Naive B cell (primary cell): Measurements from ENCODE around the gene MTHFD1L. TPM values are rescaled to one million over a fixed set of nuclear protein-coding genes. Genes with fewer than 3 reads are reported as not detected.

Source experiments
- ATAC-seq, 2 donors: fragments of 150-1000 bp; cut with Tn5 transposase; 2 replicates each; pipeline ENCODE4 v1.10.0; 2021; ENCODE audit warnings: low read depth in 2 of 2, mild to moderate bottlenecking in 2 of 2, moderate library complexity in 2 of 2
- DNase-seq: peaks from one replicate; pipeline ENCODE4 v3.0.0; 2022
- H3K27ac Mint-ChIP-seq, 6 donors: one replicate each; pipeline ENCODE4 v1.8.0; 2020 to 2022; ENCODE audit warnings: mild to moderate bottlenecking in 6 of 6, mixed read lengths in 6 of 6, moderate library complexity in 5 of 6, inconsistent platforms in 2 of 6
- H3K27me3 Mint-ChIP-seq, 3 donors: one replicate each; pipeline ENCODE4 v1.8.0; 2021 to 2022; ENCODE audit warnings: mixed read lengths in 3 of 3, mild to moderate bottlenecking in 1 of 3
- H3K36me3 Mint-ChIP-seq, 2 donors: one replicate each; pipeline ENCODE4 v1.8.0; 2020 to 2022; ENCODE audit warnings: mixed read lengths in 2 of 2, inconsistent platforms in 1 of 2, mild to moderate bottlenecking in 1 of 2
- H3K4me1 Mint-ChIP-seq, 3 donors: one replicate each; pipeline ENCODE4 v1.8.0; 2020 to 2022; ENCODE audit warnings: mixed read lengths in 3 of 3, inconsistent platforms in 1 of 3, mild to moderate bottlenecking in 1 of 3, moderate library complexity in 1 of 3
- H3K4me3 Mint-ChIP-seq, 8 donors: one replicate each; pipeline ENCODE4 v1.8.0; 2020 to 2022; ENCODE audit warnings: mild to moderate bottlenecking in 8 of 8, mixed read lengths in 8 of 8, moderate library complexity in 8 of 8, inconsistent platforms in 2 of 8
- H3K9me3 Mint-ChIP-seq, 7 donors: one replicate each; pipeline ENCODE4 v1.8.0; 2020 to 2022; ENCODE audit warnings: mixed read lengths in 7 of 7, mild to moderate bottlenecking in 5 of 7, inconsistent platforms in 2 of 7, moderate library complexity in 1 of 7
- polyA plus RNA-seq, 6 donors: library from polyadenylated mRNA; unstranded; fragments of 300-500 nt; fragmentation: Illumina TruSeq; gene quantifications; one replicate each; pipeline ENCODE4 v1.2.3, GENCODE V29; 2021; ENCODE audit warnings: low read depth in 6 of 6

MTHFD1L gene
- polyA plus RNA-seq, 6 donors from 2014 or later, result 0.45 to 2.5 (median 1.5) TPM

- ATAC-seq (no peak), DNase-seq (no peak)
- Mint-ChIP-seq H3K27ac (no peak overlapping the region), H3K27me3 (no peaks in the 10 kb centered on the region), H3K4me1 (no peaks in the 10 kb centered on the region), H3K9me3 (peaks cover 0 to 11% (median 4%) of the 10 kb centered on the region in 7 donors), H3K36me3 (peaks cover 0 to 6% of the 10 kb centered on the region in 2 donors), H3K4me3 (no peak overlapping the region)
Observed at GRCh38 chr6:151128763-151129370, 263.4 kb downstream of the MTHFD1L start.

- no peak overlapping the region for H3K4me3 Mint-ChIP-seq
- no peaks in the 10 kb centered on the region for H3K27me3 Mint-ChIP-seq
- peaks cover 4 to 20% (median 9%) of the 10 kb centered on the region in 7 donors for H3K9me3 Mint-ChIP-seq
- ATAC-seq (no peak), DNase-seq (no peak)
- H3K36me3 Mint-ChIP-seq, result peaks cover 0 to 13% of the 10 kb centered on the region in 2 donors
- no peaks in the 10 kb centered on the region for H3K4me1 Mint-ChIP-seq
- H3K27ac Mint-ChIP-seq, result peak overlapping the region in 1 of 6 donors; percentile 55
Observed at GRCh38 chr6:151130329-151130728, 264.8 kb downstream of the MTHFD1L start.

- H3K9me3 Mint-ChIP-seq, result peaks cover 4 to 21% (median 10%) of the 10 kb centered on the region in 7 donors
- DNase-seq (no peak), ATAC-seq (no peak)
- H3K27ac Mint-ChIP-seq, result no peak overlapping the region
- H3K36me3 Mint-ChIP-seq, result peaks cover 0 to 13% of the 10 kb centered on the region in 2 donors
- no peak overlapping the region for H3K4me3 Mint-ChIP-seq
- no peaks in the 10 kb centered on the region for H3K27me3 Mint-ChIP-seq
- H3K4me1 Mint-ChIP-seq, result no peaks in the 10 kb centered on the region
Observed at GRCh38 chr6:151131324-151132007, 266.0 kb downstream of the MTHFD1L start.

DNA sequence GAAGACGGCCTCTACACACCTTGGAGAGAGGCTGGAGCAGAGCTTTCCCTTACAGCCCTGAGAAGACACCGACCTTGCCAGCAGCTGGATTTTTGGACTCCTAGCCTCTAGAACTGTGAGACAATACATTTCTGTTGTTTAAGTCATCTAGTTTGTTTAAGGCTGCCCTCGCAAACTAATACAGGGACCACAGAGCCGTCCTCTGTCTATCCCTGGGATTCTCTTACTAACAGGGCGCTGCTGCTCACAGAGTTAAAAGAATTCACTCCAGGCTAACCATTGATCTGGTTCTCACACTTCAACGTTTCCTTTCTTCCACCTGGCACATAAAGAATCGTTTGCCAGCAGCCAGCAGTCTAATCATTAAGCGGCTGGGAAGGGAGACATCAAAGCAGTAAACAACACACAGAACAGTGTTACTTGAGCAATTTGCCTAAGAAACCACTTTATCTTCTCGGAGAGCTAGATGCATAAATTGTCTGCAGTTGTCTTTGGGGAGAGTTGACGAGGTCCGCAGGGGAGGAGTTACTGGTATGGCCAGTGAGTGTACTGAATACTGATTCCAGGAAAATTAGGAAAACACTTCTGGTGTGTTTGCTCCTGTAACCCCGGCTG is 270.7 kb downstream of the MTHFD1L start:
- ATAC-seq, result no peak
- no peak for DNase-seq
- Mint-ChIP-seq H3K4me3 (no peak overlapping the region), H3K36me3 (peaks cover 0 to 8% of the 10 kb centered on the region in 2 donors), H3K4me1 (no peaks in the 10 kb centered on the region), H3K9me3 (peaks cover 4 to 19% (median 7%) of the 10 kb centered on the region in 7 donors), H3K27me3 (peaks cover 0 to 5% (median 0%) of the 10 kb centered on the region in 3 donors), H3K27ac (no peak overlapping the region)

DNA sequence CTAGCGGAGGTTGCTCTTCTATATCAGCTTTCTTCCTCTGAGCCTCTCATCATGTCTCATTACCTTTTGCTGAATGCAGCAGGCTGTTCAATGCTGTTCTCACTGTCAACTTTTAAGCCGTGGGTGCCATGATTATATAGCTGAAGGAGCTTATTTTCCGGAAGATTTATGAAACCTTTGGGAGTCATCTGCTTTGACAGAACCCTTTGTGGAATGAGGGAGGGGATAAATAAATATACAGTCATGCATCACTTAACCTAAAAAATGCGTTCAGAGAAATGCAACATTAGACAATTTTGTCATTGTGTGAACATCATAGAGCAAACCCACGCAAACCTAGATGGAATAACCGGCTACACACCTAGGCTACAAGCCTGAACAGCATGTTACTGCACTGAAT is 272.0 kb downstream of the MTHFD1L start:
- H3K4me1 Mint-ChIP-seq, result no peaks in the 10 kb centered on the region
- H3K27ac Mint-ChIP-seq, result no peak overlapping the region
- H3K27me3 Mint-ChIP-seq, result peaks cover 0 to 5% (median 0%) of the 10 kb centered on the region in 3 donors
- no peak for DNase-seq
- H3K4me3 Mint-ChIP-seq, result no peak overlapping the region
- peaks cover 4 to 15% (median 7%) of the 10 kb centered on the region in 7 donors for H3K9me3 Mint-ChIP-seq
- ATAC-seq, result no peak
- H3K36me3 Mint-ChIP-seq, result peaks cover 0 to 8% of the 10 kb centered on the region in 2 donors

- H3K36me3 Mint-ChIP-seq, result peaks cover 0 to under 1% of the 10 kb centered on the region in 2 donors
- H3K27ac Mint-ChIP-seq, result no peak overlapping the region
- DNase-seq (no peak), ATAC-seq (no peak)
- H3K4me1 Mint-ChIP-seq, result no peaks in the 10 kb centered on the region
- peaks cover 0 to 5% (median 0%) of the 10 kb centered on the region in 3 donors for H3K27me3 Mint-ChIP-seq
- H3K4me3 Mint-ChIP-seq, result no peak overlapping the region
- peaks cover 0 to 6% (median 3%) of the 10 kb centered on the region in 7 donors for H3K9me3 Mint-ChIP-seq
Observed at GRCh38 chr6:151139524-151139923, 274.0 kb downstream of the MTHFD1L start.

GRCh38 chr6:151140767-151141166 is 275.3 kb downstream of the MTHFD1L start:
- no peak for ATAC-seq
- no peak overlapping the region for H3K27ac Mint-ChIP-seq

GRCh38 chr6:151141685-151142084 is 276.2 kb downstream of the MTHFD1L start:
- no peak for ATAC-seq
- Mint-ChIP-seq H3K27ac (no peak overlapping the region), H3K9me3 (peaks cover 0 to 3% (median 1%) of the 10 kb centered on the region in 7 donors), H3K4me3 (no peak overlapping the region), H3K4me1 (no peaks in the 10 kb centered on the region), H3K36me3 (peaks cover 0 to 4% of the 10 kb centered on the region in 2 donors), H3K27me3 (peaks cover 0 to 5% (median 4%) of the 10 kb centered on the region in 3 donors)
- no peak for DNase-seq

More at GRCh38 chr6:151140767-151141166, 275.3 kb downstream of the MTHFD1L start:
- DNase-seq, result no peak
- Mint-ChIP-seq H3K9me3 (no peaks in the 10 kb centered on the region), H3K27me3 (peaks cover 0 to 5% (median 0%) of the 10 kb centered on the region in 3 donors), H3K4me3 (no peak overlapping the region), H3K36me3 (no peaks in the 10 kb centered on the region), H3K4me1 (no peaks in the 10 kb centered on the region)

- DNase-seq, result no peak
Observed at GRCh38 chr6:151142676-151143075, 277.2 kb downstream of the MTHFD1L start.

GRCh38 chr6:151143337-151143736 is 277.8 kb downstream of the MTHFD1L start:
- no peak for ATAC-seq
- Mint-ChIP-seq H3K9me3 (peaks cover 0 to 6% (median 4%) of the 10 kb centered on the region in 7 donors), H3K4me1 (no peaks in the 10 kb centered on the region), H3K36me3 (peaks cover 0 to 8% of the 10 kb centered on the region in 2 donors), H3K27me3 (peaks cover 0 to 8% (median 5%) of the 10 kb centered on the region in 3 donors), H3K27ac (no peak overlapping the region), H3K4me3 (no peak overlapping the region)
- no peak for DNase-seq

More at GRCh38 chr6:151142676-151143075, 277.2 kb downstream of the MTHFD1L start:
- ATAC-seq, result no peak
- Mint-ChIP-seq H3K9me3 (peaks cover 0 to 6% (median 4%) of the 10 kb centered on the region in 7 donors), H3K4me1 (no peaks in the 10 kb centered on the region), H3K4me3 (no peak overlapping the region), H3K27me3 (peaks cover 0 to 8% (median 5%) of the 10 kb centered on the region in 3 donors), H3K27ac (peak overlapping the region in 1 of 6 donors; percentile 24), H3K36me3 (peaks cover 0 to 8% of the 10 kb centered on the region in 2 donors)

DNA sequence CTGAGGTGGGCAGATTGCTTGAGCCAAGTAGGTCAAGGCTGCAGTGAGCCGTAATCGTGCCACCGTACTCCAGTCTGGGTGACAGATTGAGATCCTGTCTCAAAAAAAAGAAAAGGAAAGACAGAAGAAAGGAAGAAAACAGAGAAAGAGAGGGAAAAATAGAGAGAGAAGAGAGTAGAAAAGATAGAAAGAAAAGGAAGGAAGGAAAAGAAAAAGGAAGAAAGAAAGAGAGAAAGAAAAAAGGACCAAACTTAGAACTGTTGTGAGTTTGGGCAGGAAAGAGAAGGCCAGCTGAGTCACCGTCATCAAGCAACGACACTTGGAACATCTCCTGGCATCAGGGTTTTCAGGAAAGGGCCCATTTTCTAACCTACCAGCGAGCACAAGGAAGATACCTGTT is 278.3 kb downstream of the MTHFD1L start:
- Mint-ChIP-seq H3K27ac (no peak overlapping the region), H3K27me3 (peaks cover 0 to 8% (median 5%) of the 10 kb centered on the region in 3 donors), H3K36me3 (peaks cover 0 to 8% of the 10 kb centered on the region in 2 donors), H3K4me3 (no peak overlapping the region), H3K4me1 (no peaks in the 10 kb centered on the region), H3K9me3 (peaks cover 0 to 6% (median 4%) of the 10 kb centered on the region in 7 donors)
- ATAC-seq, result no peak
- no peak for DNase-seq

GRCh38 chr6:151147118-151147832 is 281.8 kb downstream of the MTHFD1L start:
- ATAC-seq, result no peak
- H3K4me1 Mint-ChIP-seq, result no peaks in the 10 kb centered on the region

DNA sequence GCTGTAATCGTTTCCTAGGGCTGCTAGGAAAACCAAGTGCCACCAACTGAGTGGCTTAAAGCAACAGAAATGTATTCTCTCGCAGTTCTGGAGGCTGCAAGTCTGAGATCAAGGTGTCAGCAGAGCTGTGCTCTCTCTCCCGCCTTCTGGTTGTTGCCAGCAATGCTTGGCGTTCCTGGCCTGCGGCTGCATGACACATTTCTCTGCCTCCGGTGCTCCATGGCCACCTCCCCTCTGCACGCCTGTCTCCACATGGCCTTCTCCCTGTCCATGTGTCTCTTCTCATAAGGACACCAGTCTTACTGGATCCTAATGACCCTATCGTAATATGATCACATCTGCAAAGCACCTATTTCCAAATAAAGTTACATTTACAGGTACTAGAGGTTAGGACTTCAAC is 282.6 kb downstream of the MTHFD1L start:
- DNase-seq (no peak), ATAC-seq (no peak)
- Mint-ChIP-seq H3K9me3 (peaks cover 0 to 6% (median 4%) of the 10 kb centered on the region in 7 donors), H3K27ac (no peak overlapping the region), H3K4me1 (no peaks in the 10 kb centered on the region), H3K27me3 (peaks cover 12 to 18% (median 13%) of the 10 kb centered on the region in 3 donors), H3K4me3 (no peak overlapping the region), H3K36me3 (peaks cover 0 to 8% of the 10 kb centered on the region in 2 donors)

More at GRCh38 chr6:151147118-151147832, 281.8 kb downstream of the MTHFD1L start:
- Mint-ChIP-seq H3K27me3 (peaks cover 7 to 18% (median 12%) of the 10 kb centered on the region in 3 donors), H3K4me3 (peak overlapping the region in 1 of 8 donors; percentile 42), H3K36me3 (peaks cover 0 to 8% of the 10 kb centered on the region in 2 donors), H3K27ac (peak overlapping the region in 1 of 6 donors; percentile 50), H3K9me3 (peaks cover 0 to 6% (median 4%) of the 10 kb centered on the region in 7 donors)
- DNase-seq, result no peak
